WTC11 (cell line): Measurements from ENCODE around the gene PDSS1.

Experiments
- ATF1 ChIP-seq: sonication (generic); formaldehyde crosslinking; IDR thresholded peaks from 2 replicates; pipeline ENCODE4 v1.8.1; 2023; ENCODE audit warnings: mild to moderate bottlenecking, moderate library complexity, missing genetic modification reagents
- ATF6 ChIP-seq: sonication (generic); formaldehyde crosslinking; IDR thresholded peaks from 2 replicates; pipeline ENCODE4 v1.8.1; 2023; ENCODE audit warnings: mild to moderate bottlenecking, missing genetic modification reagents
- CTCF ChIP-seq: fragments of 200-600 bp; IDR thresholded peaks from 2 replicates; pipeline ENCODE4 v1.8.0; 2022; ENCODE audit warnings: antibody characterized with exemption
- E2F4 ChIP-seq: sonication (generic); formaldehyde crosslinking; IDR thresholded peaks from 2 replicates; pipeline ENCODE4 v1.8.1; 2022; ENCODE audit warnings: low read depth, mild to moderate bottlenecking, moderate library complexity, missing genetic modification reagents, borderline replicate concordance
- RORB ChIP-seq: fragments of 250-450 bp; sonication (Bioruptor Pico); IDR thresholded peaks from 2 replicates; pipeline ENCODE4 v1.9.0; 2021; ENCODE audit warnings: mild to moderate bottlenecking
- SP1 ChIP-seq: sonication (generic); formaldehyde crosslinking; conservative IDR thresholded peaks from 2 replicates; pipeline ENCODE4 v1.8.1; 2022; ENCODE audit warnings: missing genetic modification reagents
- TEAD4 ChIP-seq: sonication (generic); formaldehyde crosslinking; IDR thresholded peaks from 2 replicates; pipeline ENCODE4 v1.8.0; 2022; ENCODE audit warnings: mild to moderate bottlenecking, missing genetic modification reagents
- USF2 ChIP-seq: sonication (generic); formaldehyde crosslinking; IDR thresholded peaks from 2 replicates; pipeline ENCODE4 v1.8.1; 2023; ENCODE audit warnings: mild to moderate bottlenecking, missing genetic modification reagents, moderate library complexity
- TF ChIP-seq, protein P1 (sequence below): sonication (generic); formaldehyde crosslinking; IDR thresholded peaks from 2 replicates; pipeline ENCODE4 v1.8.1; 2022; ENCODE audit warnings: missing genetic modification reagents, borderline replicate concordance

GRCh38 chr10:26787362-26787761, 89.9 kb downstream of the PDSS1 start:
- TF ChIP-seq CTCF = no peak
- no peak for TF ChIP-seq E2F4 (CRISPR knock-in tag)
- TF ChIP-seq ATF1 (CRISPR knock-in tag) = no peak
- TF ChIP-seq, protein P1, sequence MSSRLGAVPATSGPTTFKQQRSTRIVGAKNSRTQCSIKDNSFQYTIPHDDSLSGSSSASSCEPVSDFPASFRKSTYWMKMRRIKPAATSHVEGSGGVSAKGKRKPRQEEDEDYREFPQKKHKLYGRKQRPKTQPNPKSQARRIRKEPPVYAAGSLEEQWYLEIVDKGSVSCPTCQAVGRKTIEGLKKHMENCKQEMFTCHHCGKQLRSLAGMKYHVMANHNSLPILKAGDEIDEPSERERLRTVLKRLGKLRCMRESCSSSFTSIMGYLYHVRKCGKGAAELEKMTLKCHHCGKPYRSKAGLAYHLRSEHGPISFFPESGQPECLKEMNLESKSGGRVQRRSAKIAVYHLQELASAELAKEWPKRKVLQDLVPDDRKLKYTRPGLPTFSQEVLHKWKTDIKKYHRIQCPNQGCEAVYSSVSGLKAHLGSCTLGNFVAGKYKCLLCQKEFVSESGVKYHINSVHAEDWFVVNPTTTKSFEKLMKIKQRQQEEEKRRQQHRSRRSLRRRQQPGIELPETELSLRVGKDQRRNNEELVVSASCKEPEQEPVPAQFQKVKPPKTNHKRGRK (CRISPR knock-in tag) = no peak
- TF ChIP-seq SP1 (CRISPR knock-in tag) = no peak
- no peak for TF ChIP-seq TEAD4 (CRISPR knock-in tag)
- no peak for TF ChIP-seq RORB (CRISPR knock-in tag)
- no peak for TF ChIP-seq ATF6
- no peak for TF ChIP-seq USF2 (CRISPR knock-in tag)
